Neural cell (in vitro differentiated cells): ENCODE data around the gene KRTCAP2. TPM values are rescaled to one million over a fixed set of nuclear protein-coding genes. Genes with fewer than 3 reads are reported as not detected.
"Not testable (repeated sequence)": the region's sequence is repeated elsewhere in the genome, so short reads cannot be mapped to it uniquely, and the experiment has no call there.

Experiments
- H2AFZ ChIP-seq: fragments of 200-600, 300-800 bp; sonication (generic), shearing (Covaris generic); 2 replicates; pipeline ENCODE4 v1.6.0; 2014; ENCODE audit warnings: low read depth, mild to moderate bottlenecking, antibody characterized with exemption, low read length, moderate library complexity
- H3F3A ChIP-seq: fragments of 200-600 bp; shearing (Covaris generic); 2 replicates; pipeline ENCODE4 v1.6.1; 2016; ENCODE audit warnings: mild to moderate bottlenecking, moderate library complexity, mixed read lengths, antibody characterized with exemption, low read length; ENCODE audit not compliant: insufficient read depth, poor library complexity, severe bottlenecking
- H3K27ac ChIP-seq: fragments of 200-600, 300-800 bp; sonication (generic), shearing (Covaris generic); 2 replicates; pipeline ENCODE4 v1.5.1; 2014; ENCODE audit warnings: mild to moderate bottlenecking, low read length, moderate library complexity
- H3K27me3 ChIP-seq: fragments of 300-800, 200-600 bp; sonication (generic), shearing (Covaris generic); 2 replicates; pipeline ENCODE4 v1.6.0; 2014; ENCODE audit warnings: mild to moderate bottlenecking, low read depth, low read length, moderate library complexity; ENCODE audit not compliant: insufficient read depth
- H3K36me3 ChIP-seq: fragments of 300-800, 200-600 bp; sonication (generic), shearing (Covaris generic); 2 replicates; pipeline ENCODE4 v1.5.1; 2014; ENCODE audit warnings: mild to moderate bottlenecking, antibody characterized with exemption, low read length, moderate library complexity; ENCODE audit not compliant: insufficient read depth
- H3K4me2 ChIP-seq: fragments of 300-800, 200-600 bp; sonication (generic), shearing (Covaris generic); 2 replicates; pipeline ENCODE4 v1.6.0; 2014; ENCODE audit warnings: mild to moderate bottlenecking, low read length
- H3K4me3 ChIP-seq: fragments of 300-800, 200-600 bp; sonication (generic), shearing (Covaris generic); 2 replicates; pipeline ENCODE4 v1.5.1; 2014; ENCODE audit warnings: mild to moderate bottlenecking, low read length, moderate library complexity
- H3K79me2 ChIP-seq: fragments of 200-600 bp; shearing (Covaris generic); replicated peaks from 2 replicates; pipeline ENCODE4 v1.6.0; 2014; ENCODE audit warnings: mild to moderate bottlenecking, low read length, moderate library complexity; ENCODE audit not compliant: insufficient read depth
- H3K9ac ChIP-seq: fragments of 300-800, 200-600 bp; sonication (generic), shearing (Covaris generic); 2 replicates; pipeline ENCODE4 v1.6.1; 2016; ENCODE audit warnings: mild to moderate bottlenecking, low read length, mixed read lengths
- H3K9me2 ChIP-seq: fragments of 200-600 bp; shearing (Covaris generic); 2 replicates; pipeline ENCODE4 v1.6.1; 2016; ENCODE audit warnings: mild to moderate bottlenecking, low read length, mixed read lengths; ENCODE audit not compliant: insufficient read depth
- H3K9me3 ChIP-seq: fragments of 200-600, 300-800 bp; sonication (generic), shearing (Covaris generic); 2 replicates; pipeline ENCODE4 v1.6.1; 2016; ENCODE audit warnings: mild to moderate bottlenecking, mixed run types, low read length, moderate library complexity, mixed read lengths
- H4K20me1 ChIP-seq: fragments of 200-600 bp; shearing (Covaris generic); 2 replicates; pipeline ENCODE4 v1.6.1; 2016; ENCODE audit warnings: mild to moderate bottlenecking, mixed run types; ENCODE audit not compliant: insufficient read depth
- EP300 ChIP-seq: fragments of 450-650 bp; conservative IDR thresholded peaks from 2 replicates; pipeline ENCODE4 v1.6.1; 2014; ENCODE audit warnings: antibody characterized with exemption, mild to moderate bottlenecking, moderate library complexity; ENCODE audit not compliant: poor library complexity, severe bottlenecking
- MXI1 ChIP-seq: fragments of 450-650 bp; conservative IDR thresholded peaks from 2 replicates; pipeline ENCODE4 v1.6.1; 2014; ENCODE audit warnings: antibody characterized with exemption, mild to moderate bottlenecking; ENCODE audit not compliant: poor library complexity, severe bottlenecking
- POLR2AphosphoS5 ChIP-seq: IDR thresholded peaks from 2 replicates; pipeline ENCODE4 v1.6.1; 2012
- SMC3 ChIP-seq: fragments of 450-650 bp; conservative IDR thresholded peaks from 2 replicates; pipeline ENCODE4 v1.6.1; 2014; ENCODE audit warnings: antibody characterized with exemption, mild to moderate bottlenecking, moderate library complexity; ENCODE audit not compliant: poor library complexity
- TAF1 ChIP-seq: IDR thresholded peaks from 2 replicates; pipeline ENCODE4 v1.6.1; 2012; ENCODE audit warnings: low read depth
- polyA plus RNA-seq: library from polyadenylated mRNA; depleted of rRNA; stranded (reverse); fragments of >200 nt; gene quantifications from 2 replicates; pipeline ENCODE4 v1.2.3, GENCODE V29; 2014
- TF ChIP-seq, protein P1 (sequence below): fragments of 450-650 bp; IDR thresholded peaks from 2 replicates; pipeline ENCODE4 v1.5.1; 2014; ENCODE audit warnings: antibody characterized with exemption, mild to moderate bottlenecking, moderate library complexity; ENCODE audit not compliant: poor library complexity, severe bottlenecking
- TF ChIP-seq, protein P2 (sequence below): IDR thresholded peaks from 2 replicates; pipeline ENCODE4 v1.6.1; 2012; ENCODE audit warnings: borderline replicate concordance

The KRTCAP2 gene
- polyA plus RNA-seq, 1 donor from 2014 or later, result 175 TPM

DNA sequence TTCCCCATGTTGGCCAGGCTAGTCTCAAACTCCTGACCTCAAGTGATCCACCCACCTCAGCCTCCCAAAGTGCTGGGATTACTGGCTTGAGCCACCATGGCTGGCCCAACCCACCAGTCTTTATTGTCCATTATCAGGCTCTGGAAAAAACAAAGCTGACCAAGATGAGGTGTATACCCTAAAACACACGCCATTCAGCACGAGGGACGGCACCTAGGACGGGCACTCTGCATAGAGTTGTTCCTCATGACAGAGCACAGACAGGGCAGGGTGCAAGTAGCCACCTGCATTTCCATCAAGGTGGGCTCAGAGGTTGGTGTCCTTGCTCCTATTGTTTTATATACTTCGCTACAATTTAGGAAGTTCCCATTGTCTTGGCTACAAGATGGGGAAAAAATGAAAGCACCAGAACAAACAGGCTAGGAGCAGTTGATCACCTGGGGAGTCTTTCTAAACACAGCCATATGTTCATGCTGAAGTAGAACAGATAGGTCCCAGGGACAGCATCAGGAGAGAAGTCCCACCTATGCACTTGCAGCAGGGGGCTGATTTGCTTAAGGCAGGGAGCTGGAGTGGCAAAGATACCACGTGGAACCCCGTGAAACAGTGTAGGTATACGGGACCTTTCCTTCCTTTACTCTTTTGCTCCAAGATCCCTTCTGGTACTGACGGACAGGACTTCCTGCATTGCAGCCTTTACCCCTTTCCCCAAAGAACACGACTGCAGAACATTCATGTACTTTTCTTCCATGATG is 4.5 kb downstream of the KRTCAP2 start:
- Histone ChIP-seq H3K79me2 (peaks cover 10% of the 10 kb centered on the region), H3K9me2 (no peaks in the 10 kb centered on the region), H3K9ac (no peak overlapping the region), H3K9me3 (no peaks in the 10 kb centered on the region), H3K4me2 (no peak overlapping the region), H3F3A (peaks cover 5% of the 10 kb centered on the region), H2AFZ (no peak overlapping the region), H3K36me3 (no peaks in the 10 kb centered on the region), H3K27me3 (no peaks in the 10 kb centered on the region), H3K4me3 (no peak overlapping the region), H4K20me1 (no peaks in the 10 kb centered on the region), H3K27ac (no peak overlapping the region)
- TF ChIP-seq TAF1 (no peak), EP300 (no peak), SMC3 (no peak), MXI1 (no peak), POLR2AphosphoS5 (no peak)
- TF ChIP-seq, protein P1, sequence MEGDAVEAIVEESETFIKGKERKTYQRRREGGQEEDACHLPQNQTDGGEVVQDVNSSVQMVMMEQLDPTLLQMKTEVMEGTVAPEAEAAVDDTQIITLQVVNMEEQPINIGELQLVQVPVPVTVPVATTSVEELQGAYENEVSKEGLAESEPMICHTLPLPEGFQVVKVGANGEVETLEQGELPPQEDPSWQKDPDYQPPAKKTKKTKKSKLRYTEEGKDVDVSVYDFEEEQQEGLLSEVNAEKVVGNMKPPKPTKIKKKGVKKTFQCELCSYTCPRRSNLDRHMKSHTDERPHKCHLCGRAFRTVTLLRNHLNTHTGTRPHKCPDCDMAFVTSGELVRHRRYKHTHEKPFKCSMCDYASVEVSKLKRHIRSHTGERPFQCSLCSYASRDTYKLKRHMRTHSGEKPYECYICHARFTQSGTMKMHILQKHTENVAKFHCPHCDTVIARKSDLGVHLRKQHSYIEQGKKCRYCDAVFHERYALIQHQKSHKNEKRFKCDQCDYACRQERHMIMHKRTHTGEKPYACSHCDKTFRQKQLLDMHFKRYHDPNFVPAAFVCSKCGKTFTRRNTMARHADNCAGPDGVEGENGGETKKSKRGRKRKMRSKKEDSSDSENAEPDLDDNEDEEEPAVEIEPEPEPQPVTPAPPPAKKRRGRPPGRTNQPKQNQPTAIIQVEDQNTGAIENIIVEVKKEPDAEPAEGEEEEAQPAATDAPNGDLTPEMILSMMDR, result no peak
- TF ChIP-seq, protein P2, sequence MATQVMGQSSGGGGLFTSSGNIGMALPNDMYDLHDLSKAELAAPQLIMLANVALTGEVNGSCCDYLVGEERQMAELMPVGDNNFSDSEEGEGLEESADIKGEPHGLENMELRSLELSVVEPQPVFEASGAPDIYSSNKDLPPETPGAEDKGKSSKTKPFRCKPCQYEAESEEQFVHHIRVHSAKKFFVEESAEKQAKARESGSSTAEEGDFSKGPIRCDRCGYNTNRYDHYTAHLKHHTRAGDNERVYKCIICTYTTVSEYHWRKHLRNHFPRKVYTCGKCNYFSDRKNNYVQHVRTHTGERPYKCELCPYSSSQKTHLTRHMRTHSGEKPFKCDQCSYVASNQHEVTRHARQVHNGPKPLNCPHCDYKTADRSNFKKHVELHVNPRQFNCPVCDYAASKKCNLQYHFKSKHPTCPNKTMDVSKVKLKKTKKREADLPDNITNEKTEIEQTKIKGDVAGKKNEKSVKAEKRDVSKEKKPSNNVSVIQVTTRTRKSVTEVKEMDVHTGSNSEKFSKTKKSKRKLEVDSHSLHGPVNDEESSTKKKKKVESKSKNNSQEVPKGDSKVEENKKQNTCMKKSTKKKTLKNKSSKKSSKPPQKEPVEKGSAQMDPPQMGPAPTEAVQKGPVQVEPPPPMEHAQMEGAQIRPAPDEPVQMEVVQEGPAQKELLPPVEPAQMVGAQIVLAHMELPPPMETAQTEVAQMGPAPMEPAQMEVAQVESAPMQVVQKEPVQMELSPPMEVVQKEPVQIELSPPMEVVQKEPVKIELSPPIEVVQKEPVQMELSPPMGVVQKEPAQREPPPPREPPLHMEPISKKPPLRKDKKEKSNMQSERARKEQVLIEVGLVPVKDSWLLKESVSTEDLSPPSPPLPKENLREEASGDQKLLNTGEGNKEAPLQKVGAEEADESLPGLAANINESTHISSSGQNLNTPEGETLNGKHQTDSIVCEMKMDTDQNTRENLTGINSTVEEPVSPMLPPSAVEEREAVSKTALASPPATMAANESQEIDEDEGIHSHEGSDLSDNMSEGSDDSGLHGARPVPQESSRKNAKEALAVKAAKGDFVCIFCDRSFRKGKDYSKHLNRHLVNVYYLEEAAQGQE, result no peak

DNA sequence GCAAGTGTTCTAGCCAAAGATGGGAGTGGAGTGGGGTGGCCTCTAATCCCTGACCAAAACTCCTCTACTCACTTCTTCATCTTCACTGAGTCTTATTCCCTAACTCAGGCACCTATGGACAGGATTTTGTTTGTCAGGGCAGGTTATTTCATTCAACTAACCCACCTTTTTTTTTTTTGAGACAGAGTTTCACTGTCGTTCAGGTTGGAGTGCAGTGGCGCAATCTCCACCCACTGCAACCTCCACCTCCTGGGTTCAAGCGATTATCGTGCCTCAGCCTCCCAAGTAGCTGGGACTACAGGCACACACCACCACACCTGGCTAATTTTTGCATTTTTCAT is 5.0 kb downstream of the KRTCAP2 start:
- H3K4me2 ChIP-seq, H3K36me3 ChIP-seq, H3F3A ChIP-seq, H3K27me3 ChIP-seq, H4K20me1 ChIP-seq, H3K27ac ChIP-seq, H2AFZ ChIP-seq, H3K9me2 ChIP-seq, H3K4me3 ChIP-seq, H3K9ac ChIP-seq, H3K9me3 ChIP-seq: not testable (repeated sequence)
- peaks cover 10% of the 10 kb centered on the region for H3K79me2 ChIP-seq
